Ovary (tissue), 9 donors: ENCODE data around the gene PIGN. TPM values are rescaled to one million over a fixed set of nuclear protein-coding genes. Genes with fewer than 3 reads are reported as not detected.

Source experiments
- DNase-seq, 5 donors: peaks; one replicate each; pipeline ENCODE4 v3.0.0-alpha.2; 2019 to 2020
- H3K27ac ChIP-seq, 2 donors: fragments of 200-600 bp; one replicate each; pipeline versions ENCODE4 v1.5.1 to v1.8.0; 2019 to 2022
- H3K27me3 ChIP-seq: fragments of 200-600 bp; one replicate; pipeline ENCODE4 v1.8.0; 2022
- H3K36me3 ChIP-seq: fragments of 200-600 bp; sonication (generic); one replicate; pipeline ENCODE4 v1.5.1; 2019
- H3K4me1 ChIP-seq: one replicate; pipeline ENCODE4 v1.8.1; 2013; ENCODE audit warnings: mild to moderate bottlenecking, moderate library complexity; ENCODE audit not compliant: insufficient read depth
- H3K4me3 ChIP-seq: fragments of 200-600 bp; sonication (generic); one replicate; pipeline ENCODE4 v1.5.1; 2017
- H3K9me3 ChIP-seq, 2 donors: fragments of 200-600 bp in 1 of 2; sonication (generic) in 1 of 2; one replicate each; pipeline versions ENCODE4 v1.5.1 to v1.8.1; 2013 to 2019; ENCODE audit warnings: mild to moderate bottlenecking in 1 of 2, moderate library complexity in 1 of 2
- CTCF ChIP-seq, 3 donors: fragments of 450-650 bp in 2 of 3; fragments of 200-600 bp in 1 of 3; IDR thresholded peaks; one replicate each; pipeline versions ENCODE4 v1.5.1 to v1.8.0; 2016 to 2022; ENCODE audit warnings: antibody characterized with exemption in 3 of 3, mild to moderate bottlenecking in 1 of 3
- EP300 ChIP-seq: sonication (generic); formaldehyde crosslinking; IDR thresholded peaks from one replicate; pipeline ENCODE4 v1.6.1; 2017; ENCODE audit warnings: antibody characterized with exemption
- POLR2A ChIP-seq: fragments of 450-650 bp; IDR thresholded peaks from one replicate; pipeline ENCODE4 v1.6.1; 2017; ENCODE audit warnings: antibody characterized with exemption, mild to moderate bottlenecking, moderate library complexity
- WGBS, 3 donors: extraction: QIAGEN DNeasy Blood & Tissue Kit in 1 of 3; methylation state at CpG; one replicate each; pipeline versions ENCODE4 v1.1.5 to v1.1.7; 2013 to 2017; 5-methylcytosine and 5-hydroxymethylcytosine counted together
- intact Hi-C, 4 donors: fragments of 100-400 bp; cut with DNase I; formaldehyde crosslinking; loops; one replicate each; pipeline versions ENCODE4 v1.11.0 to v1.15.1; 2022 to 2023
- polyA plus RNA-seq, 2 donors: library from polyadenylated mRNA; stranded (reverse); fragments of 200-250 nt in 1 of 2; fragments of 350-450 nt in 1 of 2; fragmentation: Illumina TruSeq in 1 of 2; extraction: RNeasy Lipid Tissue Mini Kit (QIAGEN cat#74804) in 1 of 2; gene quantifications; one replicate each; pipeline ENCODE4 v1.2.3, GENCODE V29; 2013 to 2014
- total RNA-seq, 7 donors: library from RNA; depleted of rRNA in 2 of 7; stranded (reverse); fragments of >200 nt in 2 of 7; fragmentation: NEBNext Ultra II Directional in 3 of 7; extraction: Animal tissue kit (Norgen Biotek cat#: 25700) in 3 of 7; gene quantifications; one replicate each; pipeline versions ENCODE4 v1.1.0 to v1.2.4, GENCODE V29; 2016 to 2023
- donor health status: DM: no; HTN: no; CAD: no; lungs with moderate emphysema.
- donor health status: DM: no; HTN: no; CAD: no.
- donor health status: Bipolar disorder and iron deficiency.
- donor health status: DM: yes; HTN: yes; CAD: no.
- donor health status: DM: no; HTN: no; CAD: no.
- donor health status: DM: yes; HTN: yes; CAD: no.

PIGN gene
- total and polyA plus RNA-seq, 9 donors: 8.0 to 29.1 (median 25.6) TPM

- Histone ChIP-seq H3K27me3 (no peaks in the 10 kb centered on the region), H3K4me1 (no peaks in the 10 kb centered on the region), H3K4me3 (no peak overlapping the region), H3K27ac (no peak overlapping the region), H3K36me3 (no peaks in the 10 kb centered on the region), H3K9me3 (no peaks in the 10 kb centered on the region)
- no peak for DNase-seq
- WGBS, 3 donors: 95 to 99% (median 97%) methylated on average over 4 of the region's 4 CpGs
- TF ChIP-seq EP300: no peak
- TF ChIP-seq CTCF (IDR thresholded peaks at IDR 0.05): no peak
- TF ChIP-seq POLR2A: no peak
- intact Hi-C loops: loop anchor here in 1 of 4 donors (5.0 kb wide), 1 partner anchor 101 kb away; no protein-coding TSS in a partner anchor
These were observed 19.7 kb upstream of the PIGN start for GRCh38 chr18:62206593-62206992.

- intact Hi-C loops: loop anchor here in 1 of 4 donors (5.0 kb wide), 1 partner anchor 101 kb away; no protein-coding TSS in a partner anchor
These were observed 19.0 kb upstream of the PIGN start for GRCh38 chr18:62205824-62206223.

GRCh38 chr18:62201870-62202269, 15.0 kb upstream of the PIGN start:
- Histone ChIP-seq H3K27ac (no peak overlapping the region), H3K27me3 (no peaks in the 10 kb centered on the region), H3K36me3 (no peaks in the 10 kb centered on the region), H3K4me1 (no peaks in the 10 kb centered on the region), H3K9me3 (no peaks in the 10 kb centered on the region), H3K4me3 (no peak overlapping the region)
- no peak for DNase-seq
- no peak for TF ChIP-seq CTCF (IDR thresholded peaks at IDR 0.05)
- TF ChIP-seq EP300: no peak
- TF ChIP-seq POLR2A: no peak
- WGBS, 3 donors: 30 to 85% (median 79%) methylated on average over 1 of the region's 1 CpG
- intact Hi-C loops: no loop called here

More at GRCh38 chr18:62205824-62206223, 19.0 kb upstream of the PIGN start:
- no peak for DNase-seq
- Histone ChIP-seq H3K36me3 (no peaks in the 10 kb centered on the region), H3K4me1 (no peaks in the 10 kb centered on the region), H3K27ac (no peak overlapping the region), H3K4me3 (no peak overlapping the region), H3K9me3 (no peaks in the 10 kb centered on the region), H3K27me3 (no peaks in the 10 kb centered on the region)
- TF ChIP-seq CTCF (IDR thresholded peaks at IDR 0.05) (no peak), EP300 (no peak), POLR2A (no peak)
- 94 to 98% (median 96%) methylated on average over 4 of the region's 4 CpGs for WGBS, 3 donors

- DNase-seq: no peak
- intact Hi-C loops: no loop called here
- no peaks in the 10 kb centered on the region for H3K36me3 ChIP-seq
- no peak overlapping the region for H3K27ac ChIP-seq
- TF ChIP-seq EP300 (no peak), POLR2A (no peak), CTCF (IDR thresholded peaks at IDR 0.05) (no peak)
- 22 to 36% (median 27%) methylated on average over 3 of the region's 3 CpGs for WGBS, 3 donors
- no peaks in the 10 kb centered on the region for H3K4me1 ChIP-seq
- no peaks in the 10 kb centered on the region for H3K9me3 ChIP-seq
- no peak overlapping the region for H3K4me3 ChIP-seq
- H3K27me3 ChIP-seq: no peaks in the 10 kb centered on the region
These were observed 13.5 kb upstream of the PIGN start for GRCh38 chr18:62200121-62200914.
